Lower leg skin (tissue), 3 donors: ENCODE data around the gene CGB1.

Experiments
- CTCF ChIP-seq, 3 donors: fragments of 450-650 bp; IDR thresholded peaks; one replicate each; pipeline ENCODE4 v1.5.1; 2016; ENCODE audit warnings: antibody characterized with exemption in 3 of 3, mild to moderate bottlenecking in 3 of 3, moderate library complexity in 2 of 3
- POLR2A ChIP-seq, 2 donors: fragments of 450-650 bp; IDR thresholded peaks; one replicate each; pipeline ENCODE4 v1.6.1; 2016 to 2017; ENCODE audit warnings: antibody characterized with exemption in 2 of 2, mild to moderate bottlenecking in 1 of 2, moderate library complexity in 1 of 2

- TF ChIP-seq CTCF (IDR thresholded peaks at IDR 0.05) = no peak
- TF ChIP-seq POLR2A (IDR thresholded peaks at IDR 0.05) = no peak
These were observed 49.2 kb upstream of the CGB1 start for GRCh38 chr19:49085868-49086232.
